DND-41 (cell line): ENCODE data around the gene VTI1B.

Experiments used
- ATAC-seq: fragments of 200-7000 bp; cut with Tn5 transposase; 3 replicates; pipeline ENCODE4 v1.9.1; 2021; ENCODE audit warnings: low read depth; ENCODE audit not compliant: insufficient read depth
- DNase-seq: peaks from one replicate; pipeline ENCODE4 v3.0.0-alpha.2; 2020
- H2AFZ ChIP-seq: 2 replicates; pipeline ENCODE4 v1.6.0; 2012; ENCODE audit warnings: low read depth, low read length
- H3K27ac ChIP-seq: 2 replicates; pipeline ENCODE4 v1.5.1; 2012; ENCODE audit warnings: low read length, inconsistent platforms
- H3K27me3 ChIP-seq: fragments of 200-600 bp; sonication (generic); 2 replicates; pipeline ENCODE4 v1.6.0; 2012; ENCODE audit warnings: low read length, mild to moderate bottlenecking, inconsistent platforms; ENCODE audit not compliant: insufficient read depth, poor library complexity
- H3K36me3 ChIP-seq: 2 replicates; pipeline ENCODE4 v1.5.1; 2012; ENCODE audit warnings: low read length, inconsistent platforms; ENCODE audit not compliant: insufficient read depth
- H3K4me1 ChIP-seq: 2 replicates; pipeline ENCODE4 v1.5.1; 2012; ENCODE audit warnings: mild to moderate bottlenecking, low read length; ENCODE audit not compliant: insufficient read depth
- H3K4me2 ChIP-seq: 2 replicates; pipeline ENCODE4 v1.6.0; 2012; ENCODE audit warnings: mild to moderate bottlenecking, moderate library complexity, low read length, inconsistent platforms; ENCODE audit not compliant: insufficient read depth
- H3K4me3 ChIP-seq, 2 experiments: fragments of 200-600 bp in 1 of 2; shearing (Covaris generic) in 1 of 2; 2 replicates each; pipeline ENCODE4 v1.5.1; 2012 to 2016; ENCODE audit warnings: inconsistent platforms in 2 of 2, low read length in 2 of 2, mild to moderate bottlenecking in 2 of 2, low read depth in 1 of 2, moderate library complexity in 1 of 2
- H3K79me2 ChIP-seq: 2 replicates; pipeline ENCODE4 v1.6.0; 2012; ENCODE audit warnings: low read length, inconsistent platforms; ENCODE audit not compliant: insufficient read depth
- H3K9ac ChIP-seq: 2 replicates; pipeline ENCODE4 v1.6.0; 2012; ENCODE audit warnings: low read depth, mild to moderate bottlenecking, inconsistent platforms, low read length, moderate library complexity
- H3K9me3 ChIP-seq: 2 replicates; pipeline ENCODE4 v1.5.1; 2012; ENCODE audit warnings: low read length, moderate library complexity, mild to moderate bottlenecking, inconsistent platforms; ENCODE audit not compliant: insufficient read depth, severe bottlenecking
- H4K20me1 ChIP-seq: 2 replicates; pipeline ENCODE4 v1.6.0; 2012; ENCODE audit warnings: low read length; ENCODE audit not compliant: insufficient read depth
- EZH2 ChIP-seq: IDR thresholded peaks from 3 replicates; pipeline ENCODE4 v1.6.1; 2012; ENCODE audit warnings: borderline replicate concordance, low read depth, mild to moderate bottlenecking, moderate library complexity, low read length, inconsistent platforms; ENCODE audit not compliant: severe bottlenecking
- TF ChIP-seq, protein P1 (sequence below): IDR thresholded peaks from 2 replicates; pipeline ENCODE4 v1.5.1; 2012; ENCODE audit warnings: borderline replicate concordance, low read length, moderate library complexity, mild to moderate bottlenecking; ENCODE audit not compliant: poor library complexity, severe bottlenecking; ENCODE audit errors: extremely low read depth

VTI1B gene

DNA sequence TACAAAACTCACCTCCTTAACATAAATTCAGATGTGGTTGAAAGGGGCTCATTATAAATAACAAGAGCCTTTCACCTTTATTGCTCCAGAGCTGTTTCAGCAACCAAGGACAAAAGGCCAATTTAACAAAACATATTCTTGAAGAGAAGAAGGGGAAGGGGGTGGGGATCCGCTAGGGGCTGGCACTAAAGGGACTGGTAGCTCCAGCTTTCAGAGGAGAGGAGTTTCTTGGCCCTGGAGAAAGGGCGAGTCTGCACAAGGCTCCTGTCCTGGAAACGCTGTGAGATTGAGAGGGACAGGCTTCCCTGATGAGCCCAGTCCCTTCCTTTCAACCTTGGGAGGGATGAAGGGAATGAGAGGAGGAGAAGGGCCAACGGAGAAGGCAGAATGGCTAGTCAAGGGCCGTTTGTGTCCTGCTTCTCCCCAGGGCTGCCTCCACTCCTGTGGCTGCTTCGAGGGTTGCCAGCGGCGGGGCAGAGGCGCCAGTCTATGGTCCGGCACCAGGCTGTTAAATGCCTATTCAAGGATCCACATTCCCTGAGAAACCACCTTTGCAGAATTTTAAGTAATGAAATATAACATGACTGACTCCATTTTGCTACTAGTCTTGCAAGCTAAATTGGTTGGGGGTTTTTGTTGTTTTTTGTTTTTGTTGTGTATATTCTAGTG lies 64.7 kb downstream of the VTI1B start:
- Histone ChIP-seq H2AFZ (no peak overlapping the region), H3K27me3 (no peaks in the 10 kb centered on the region), H3K36me3 (no peaks in the 10 kb centered on the region), H3K4me3 (no peak overlapping the region), H3K4me2 (no peak overlapping the region), H3K9me3 (no peaks in the 10 kb centered on the region), H3K27ac (no peak overlapping the region), H3K79me2 (no peaks in the 10 kb centered on the region), H3K4me1 (no peaks in the 10 kb centered on the region), H4K20me1 (no peaks in the 10 kb centered on the region), H3K9ac (no peak overlapping the region)
- DNase-seq, result no peak
- ATAC-seq, result no peak
- TF ChIP-seq, protein P1, sequence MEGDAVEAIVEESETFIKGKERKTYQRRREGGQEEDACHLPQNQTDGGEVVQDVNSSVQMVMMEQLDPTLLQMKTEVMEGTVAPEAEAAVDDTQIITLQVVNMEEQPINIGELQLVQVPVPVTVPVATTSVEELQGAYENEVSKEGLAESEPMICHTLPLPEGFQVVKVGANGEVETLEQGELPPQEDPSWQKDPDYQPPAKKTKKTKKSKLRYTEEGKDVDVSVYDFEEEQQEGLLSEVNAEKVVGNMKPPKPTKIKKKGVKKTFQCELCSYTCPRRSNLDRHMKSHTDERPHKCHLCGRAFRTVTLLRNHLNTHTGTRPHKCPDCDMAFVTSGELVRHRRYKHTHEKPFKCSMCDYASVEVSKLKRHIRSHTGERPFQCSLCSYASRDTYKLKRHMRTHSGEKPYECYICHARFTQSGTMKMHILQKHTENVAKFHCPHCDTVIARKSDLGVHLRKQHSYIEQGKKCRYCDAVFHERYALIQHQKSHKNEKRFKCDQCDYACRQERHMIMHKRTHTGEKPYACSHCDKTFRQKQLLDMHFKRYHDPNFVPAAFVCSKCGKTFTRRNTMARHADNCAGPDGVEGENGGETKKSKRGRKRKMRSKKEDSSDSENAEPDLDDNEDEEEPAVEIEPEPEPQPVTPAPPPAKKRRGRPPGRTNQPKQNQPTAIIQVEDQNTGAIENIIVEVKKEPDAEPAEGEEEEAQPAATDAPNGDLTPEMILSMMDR, result no peak
- no peak for TF ChIP-seq EZH2

DNA sequence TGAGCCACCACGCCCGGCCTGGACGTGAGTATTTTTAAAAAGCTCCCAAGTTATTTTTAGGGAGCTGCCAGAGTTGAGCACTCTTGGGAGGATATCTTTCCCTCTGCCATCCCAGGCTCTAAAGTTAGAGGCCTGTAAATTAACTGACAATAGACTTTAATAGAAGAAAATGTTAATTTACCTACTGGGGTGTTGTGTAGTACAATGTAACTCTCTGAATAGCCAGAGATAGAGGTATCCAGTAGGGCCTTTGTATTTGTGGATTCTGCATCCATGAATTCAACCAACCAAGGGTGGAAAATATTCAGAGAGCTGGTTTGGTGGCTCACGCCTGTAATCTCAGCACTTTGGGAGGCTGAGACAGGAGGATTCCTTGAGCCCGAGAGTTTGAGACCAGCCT lies 66.8 kb downstream of the VTI1B start:
- Histone ChIP-seq H3K79me2 (no peaks in the 10 kb centered on the region), H3K4me2 (no peak overlapping the region), H3K4me3 (no peak overlapping the region), H3K27ac (no peak overlapping the region), H4K20me1 (no peaks in the 10 kb centered on the region), H2AFZ (no peak overlapping the region), H3K36me3 (no peaks in the 10 kb centered on the region), H3K27me3 (no peaks in the 10 kb centered on the region), H3K9me3 (no peaks in the 10 kb centered on the region), H3K4me1 (no peaks in the 10 kb centered on the region), H3K9ac (no peak overlapping the region)
- TF ChIP-seq, protein P1, result no peak
- TF ChIP-seq EZH2, result no peak
- no peak for ATAC-seq
- DNase-seq, result no peak

DNA sequence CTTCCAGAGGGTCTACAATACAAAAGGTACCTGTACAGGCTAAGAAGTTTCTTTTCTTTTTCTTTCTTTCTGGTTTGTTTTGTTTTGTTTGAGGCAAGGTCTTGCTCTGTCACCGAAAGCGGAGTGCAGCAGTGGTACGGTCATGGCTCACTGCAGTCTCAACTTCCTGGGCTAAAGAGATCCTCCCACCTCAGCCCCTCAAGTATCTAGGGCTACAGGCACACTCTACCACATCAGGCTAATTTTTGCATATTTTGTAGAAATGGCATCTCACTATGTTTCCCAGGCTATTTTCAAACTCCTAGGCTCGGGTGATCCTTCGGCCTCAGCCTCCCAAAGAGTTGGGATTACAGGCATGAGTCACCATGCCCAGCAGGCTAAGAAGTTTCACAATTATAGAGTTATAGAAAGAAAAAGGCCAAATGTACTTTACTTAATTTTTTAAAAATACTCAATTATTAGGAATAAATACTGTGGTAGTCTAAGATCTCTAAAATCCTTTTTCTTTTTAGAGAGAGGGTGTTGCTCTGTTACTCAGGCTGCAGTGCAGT lies 71.4 kb downstream of the VTI1B start:
- Histone ChIP-seq H3K9me3 (no peaks in the 10 kb centered on the region), H3K4me1 (peaks cover 25% of the 10 kb centered on the region), H3K27ac (no peak overlapping the region), H2AFZ (no peak overlapping the region), H3K79me2 (peaks cover 18% of the 10 kb centered on the region), H3K27me3 (no peaks in the 10 kb centered on the region), H3K9ac (no peak overlapping the region), H3K36me3 (no peaks in the 10 kb centered on the region; the same call in 1 of the 2 replicates), H3K4me3 (no peak overlapping the region), H3K4me2 (no peak overlapping the region), H4K20me1 (no peaks in the 10 kb centered on the region)
- TF ChIP-seq, protein P1, result no peak
- no peak for TF ChIP-seq EZH2
- ATAC-seq (no peak), DNase-seq (no peak)
